Bronchus fibroblast of lung (primary cell): ENCODE data around the gene USP19. TPM values are rescaled to one million over a fixed set of nuclear protein-coding genes. Genes with fewer than 3 reads are reported as not detected.

Experiments
- total RNA-seq: library from RNA; depleted of rRNA; stranded (reverse); fragments of >200 nt; gene quantifications from 2 replicates; pipeline ENCODE4 v1.2.3, GENCODE V29; 2015

The USP19 gene
- 41.2 and 43.2 TPM in 2 replicates for total RNA-seq

GRCh38 chr3:49120438-49121131 is at the start of gene USP19:
Gene USP19 (minus strand): TSS chr3:49120823. CDS start chr3:49119145, 1,678 bp downstream.

GRCh38 chr3:49165771-49166751 is 45.4 kb upstream of the USP19 start, which contains the start of gene CCDC71:
Gene CCDC71 (minus strand): TSS chr3:49166331. CDS start chr3:49164208, 2,123 bp downstream.

GRCh38 chr3:49132437-49133225 is 12.0 kb upstream of the USP19 start, which contains the start of gene LAMB2:
Gene LAMB2 (minus strand): TSS chr3:49133050. CDS start chr3:49132867, 183 bp downstream.

GRCh38 chr3:49104427-49105291 is 16.0 kb downstream of the USP19 start, which contains the start of gene QARS1:
Gene QARS1 (minus strand): TSS chr3:49104757. CDS start chr3:49104733, 24 bp downstream.

GRCh38 chr3:49093853-49094767 is 26.5 kb downstream of the USP19 start, which contains the start of gene QRICH1:
Gene QRICH1 (minus strand): TSS chr3:49094071. CDS start chr3:49077017, 17,054 bp downstream.

Other genes starting within 250 kb of the USP19 start
- gene SLC25A20, start 221.9 kb downstream of the USP19 start, total RNA-seq, result 9.2 and 9.8 TPM in 2 replicates
- 55.2 and 64.1 TPM in 2 replicates for gene ARIH2, start 202.0 kb downstream of the USP19 start, total RNA-seq
- gene P4HTM, start 130.6 kb downstream of the USP19 start, total RNA-seq, result 20.5 and 22.4 TPM in 2 replicates
- gene WDR6, start 113.4 kb downstream of the USP19 start, total RNA-seq, result 79.7 and 80.7 TPM in 2 replicates
- 59.5 and 60.0 TPM in 2 replicates for gene DALRD3, start 102.2 kb downstream of the USP19 start, total RNA-seq
- gene NDUFAF3, start 98.7 kb downstream of the USP19 start, total RNA-seq, result 206 and 207 TPM in 2 replicates
- 314 and 337 TPM in 2 replicates for gene IMPDH2, start 91.4 kb downstream of the USP19 start, total RNA-seq
- 53.5 and 72.1 TPM in 2 replicates for gene QRICH1, start 26.8 kb downstream of the USP19 start, total RNA-seq
- gene QARS1, start 16.1 kb downstream of the USP19 start, total RNA-seq, result 364 and 369 TPM in 2 replicates
- gene LAMB2, start 12.2 kb upstream of the USP19 start, total RNA-seq, result 215 and 282 TPM in 2 replicates
- gene CCDC71, start 45.5 kb upstream of the USP19 start, total RNA-seq, result 32.3 and 37.7 TPM in 2 replicates
- 13.4 and 14.1 TPM in 2 replicates for gene KLHDC8B, start 50.8 kb upstream of the USP19 start, total RNA-seq
- 0.34 and 0.74 TPM in 2 replicates for gene C3orf62, start 156.4 kb upstream of the USP19 start, total RNA-seq
- gene USP4, start 219.2 kb upstream of the USP19 start, total RNA-seq, result 7.6 and 7.7 TPM in 2 replicates
- gene GPX1, start 237.5 kb upstream of the USP19 start, total RNA-seq, result 639 and 677 TPM in 2 replicates